Body of pancreas (tissue), 4 donors: ENCODE measurements around the gene ABCC4.

Experiments
- CTCF ChIP-seq, 7 experiments: fragments of 450-650 bp in 4 of 7; fragments of 200-600 bp in 3 of 7; sonication (generic) in 3 of 7; IDR thresholded peaks; one replicate each; pipeline ENCODE4 v1.5.1; 2016 to 2019; ENCODE audit warnings: antibody characterized with exemption in 7 of 7
- POLR2A ChIP-seq, 3 donors: fragments of 450-650 bp; IDR thresholded peaks; one replicate each; pipeline ENCODE4 v1.6.1; 2016; ENCODE audit warnings: antibody characterized with exemption in 3 of 3, mild to moderate bottlenecking in 2 of 3

GRCh38 chr13:95209109-95209508 is 92.1 kb downstream of the ABCC4 start:
- TF ChIP-seq POLR2A (IDR thresholded peaks at IDR 0.05) (no peak), CTCF (IDR thresholded peaks at IDR 0.05) (no peak)
